ENCODE results near the gene TRAPPC10.

TRAPPC10 gene

DNA sequence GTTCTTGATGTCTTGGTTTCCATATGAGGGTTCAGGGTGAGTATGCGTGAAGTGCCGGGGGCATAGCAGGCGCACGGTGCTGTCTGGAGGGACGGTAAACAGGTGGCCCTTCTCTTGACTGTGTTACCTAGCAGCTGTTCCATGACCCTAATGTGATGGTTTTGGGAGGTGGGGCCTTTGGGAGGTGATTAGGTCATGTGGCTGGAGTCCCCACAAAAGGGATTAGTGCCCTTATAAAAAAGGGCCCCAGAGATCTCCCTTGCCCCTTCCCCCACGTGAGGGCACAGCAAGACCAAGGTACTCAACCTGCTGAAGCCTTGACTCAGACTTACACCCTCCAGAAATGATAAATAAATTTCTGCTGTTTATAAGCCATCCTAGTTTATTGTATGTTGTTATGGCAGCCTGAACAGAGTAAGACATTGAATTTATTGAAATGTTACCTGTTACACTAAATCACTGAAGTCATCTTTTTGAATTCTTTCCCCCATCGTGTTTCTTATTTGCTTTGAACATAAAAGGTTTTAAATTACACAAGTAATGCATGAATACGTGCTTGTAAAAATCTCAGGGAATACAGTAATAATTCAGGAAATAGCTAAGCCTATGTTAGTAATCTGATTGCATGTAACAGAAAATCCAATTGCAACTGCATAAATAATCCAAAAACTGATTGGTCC, 15.6 kb downstream of the TRAPPC10 start:
- no peak overlapping the region for H3K27ac Mint-ChIP-seq

GRCh38 chr21:44028287-44028659, 16.2 kb downstream of the TRAPPC10 start:
- no peak for TF ChIP-seq CTCF (IDR thresholded peaks at IDR 0.05)
- Mint-ChIP-seq H3K4me3 (no peak overlapping the region), H3K4me1 (peaks cover 18% of the 10 kb centered on the region), H3K27ac (peak overlapping the region; percentile 16), H3K9me3 (peaks cover 6% of the 10 kb centered on the region), H3K36me3 (ENCODE audit: low read depth) (peaks cover 30% of the 10 kb centered on the region), H3K27me3 (ENCODE audit: low read depth, poor library complexity) (no peaks in the 10 kb centered on the region)
- no peak for DNase-seq

More for the DNA sequence above, 15.6 kb downstream of the TRAPPC10 start:
- Mint-ChIP-seq H3K4me3 (no peak overlapping the region), H3K27me3 (ENCODE audit: low read depth, poor library complexity) (no peaks in the 10 kb centered on the region), H3K4me1 (peaks cover 18% of the 10 kb centered on the region), H3K9me3 (peaks cover 6% of the 10 kb centered on the region), H3K36me3 (ENCODE audit: low read depth) (peaks cover 26% of the 10 kb centered on the region)
- TF ChIP-seq CTCF (IDR thresholded peaks at IDR 0.05), result no peak
- no peak for DNase-seq

DNA sequence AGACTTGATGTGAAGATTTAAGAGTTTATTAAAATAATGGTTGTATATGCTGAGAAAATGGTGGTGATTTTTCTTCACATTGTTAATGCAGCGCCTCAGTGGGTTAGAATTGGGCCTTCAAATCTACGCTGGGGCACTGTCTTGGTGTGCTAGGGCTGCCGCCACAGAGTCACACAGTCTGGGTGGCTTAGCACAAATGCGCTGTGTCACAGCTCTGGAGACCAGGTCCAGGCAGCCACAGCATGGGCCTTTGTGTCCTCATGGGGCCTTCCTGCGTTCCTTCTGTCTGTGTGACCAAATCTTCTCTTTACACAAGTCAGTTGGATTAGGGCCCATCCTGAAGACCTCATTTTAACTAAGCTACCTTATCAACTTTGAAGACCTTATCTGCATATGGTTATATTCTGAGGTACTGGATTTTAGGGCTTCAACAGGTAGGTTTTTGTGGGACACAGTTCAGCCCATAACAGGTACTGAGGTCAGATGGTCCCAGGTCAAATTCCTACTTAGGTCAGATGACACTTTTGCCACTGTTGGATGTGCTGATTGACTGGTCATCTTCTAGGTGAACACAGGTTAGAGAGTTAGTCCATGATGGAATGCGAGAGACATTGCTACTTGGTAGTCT, 17.5 kb downstream of the TRAPPC10 start:
- peaks cover 6% of the 10 kb centered on the region for H3K9me3 Mint-ChIP-seq
- H3K4me3 Mint-ChIP-seq, result no peak overlapping the region

GRCh38 chr21:44035244-44035643, 23.1 kb downstream of the TRAPPC10 start:
- Mint-ChIP-seq H3K27me3 (ENCODE audit: low read depth, poor library complexity) (no peaks in the 10 kb centered on the region), H3K36me3 (ENCODE audit: low read depth) (peaks cover 47% of the 10 kb centered on the region), H3K27ac (peak overlapping the region; percentile 20), H3K4me1 (no peaks in the 10 kb centered on the region), H3K9me3 (no peaks in the 10 kb centered on the region), H3K4me3 (no peak overlapping the region)
- no peak for DNase-seq
- TF ChIP-seq CTCF (IDR thresholded peaks at IDR 0.05), result no peak

More for the DNA sequence above, 17.5 kb downstream of the TRAPPC10 start:
- no peak for TF ChIP-seq CTCF (IDR thresholded peaks at IDR 0.05)
- Mint-ChIP-seq H3K27ac (no peak overlapping the region), H3K4me1 (peaks cover 17% of the 10 kb centered on the region), H3K27me3 (ENCODE audit: low read depth, poor library complexity) (no peaks in the 10 kb centered on the region), H3K36me3 (ENCODE audit: low read depth) (peaks cover 41% of the 10 kb centered on the region)
- DNase-seq, result no peak

DNA sequence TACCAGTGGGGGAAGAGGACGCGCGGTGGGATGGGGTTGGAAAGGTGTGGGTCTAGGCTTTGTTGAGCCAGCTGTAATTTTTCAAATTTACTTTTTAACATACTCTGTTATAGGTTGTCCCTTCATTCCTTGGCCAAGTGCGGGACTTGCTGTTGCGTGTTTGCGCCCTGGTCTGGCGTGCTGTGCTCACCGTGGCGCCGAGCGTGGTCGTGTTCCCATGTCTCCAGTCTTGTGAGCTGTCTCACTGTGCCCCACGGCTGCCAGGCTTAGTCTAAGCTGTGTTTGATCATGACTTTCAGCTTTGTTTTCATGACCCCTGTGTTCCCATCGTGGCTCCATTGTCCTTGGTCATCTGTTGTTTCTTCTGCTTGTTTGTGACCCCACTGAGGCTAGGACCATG, 26.0 kb downstream of the TRAPPC10 start:
- H3K4me3 Mint-ChIP-seq, result no peak overlapping the region
- no peaks in the 10 kb centered on the region for H3K4me1 Mint-ChIP-seq
- H3K9me3 Mint-ChIP-seq, result no peaks in the 10 kb centered on the region
- H3K27ac Mint-ChIP-seq, result peak overlapping the region; percentile 92
- H3K27me3 Mint-ChIP-seq (ENCODE audit: low read depth, poor library complexity), result no peaks in the 10 kb centered on the region
- DNase-seq, result no peak
- H3K36me3 Mint-ChIP-seq (ENCODE audit: low read depth), result peaks cover 42% of the 10 kb centered on the region
- no peak for TF ChIP-seq CTCF (IDR thresholded peaks at IDR 0.05)

DNA sequence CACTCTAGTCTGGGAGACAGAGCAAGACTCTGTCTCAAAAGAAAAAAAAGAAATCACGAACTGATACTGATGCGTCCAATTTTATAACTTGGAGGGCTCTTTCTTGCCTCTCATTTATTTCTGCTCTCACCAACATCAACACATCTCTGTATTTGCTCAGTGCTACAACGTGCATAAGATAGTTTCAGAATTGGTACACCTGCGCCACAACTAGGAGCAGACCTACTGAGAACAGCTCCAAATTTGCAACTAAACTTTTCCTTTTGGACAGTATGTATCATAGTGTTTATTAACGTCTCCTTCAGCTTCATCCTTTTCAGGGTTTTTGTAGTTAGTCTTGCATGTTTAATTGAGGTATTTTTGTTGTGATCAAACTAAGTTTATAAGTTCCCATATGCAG, 27.7 kb downstream of the TRAPPC10 start:
- no peaks in the 10 kb centered on the region for H3K9me3 Mint-ChIP-seq
- H3K27me3 Mint-ChIP-seq (ENCODE audit: low read depth, poor library complexity), result no peaks in the 10 kb centered on the region
- peaks cover 38% of the 10 kb centered on the region for H3K36me3 Mint-ChIP-seq (ENCODE audit: low read depth)
- no peak for TF ChIP-seq CTCF (IDR thresholded peaks at IDR 0.05)
- no peak for DNase-seq
- no peaks in the 10 kb centered on the region for H3K4me1 Mint-ChIP-seq
- H3K4me3 Mint-ChIP-seq, result no peak overlapping the region
- H3K27ac Mint-ChIP-seq, result no peak overlapping the region
